HG03565 (cell line): ENCODE measurements around the gene DRP2.
"Not testable (repeated sequence)": the region's sequence is repeated elsewhere in the genome, so short reads cannot be mapped to it uniquely, and the experiment has no call there.

Source experiments
- ATAC-seq: cut with Tn5 transposase; IDR thresholded peaks from one replicate; pipeline ENCODE4 v1.9.1; 2021; ENCODE audit warnings: mild to moderate bottlenecking, moderate library complexity; ENCODE audit not compliant: unreplicated experiment

Gene DRP2

GRCh38 chrX:101219116-101219863 is at the start of gene DRP2:
Gene DRP2 (plus strand): TSS chrX:101219786. CDS start chrX:101231648, 11,862 bp downstream.
- no peak for ATAC-seq

DNA sequence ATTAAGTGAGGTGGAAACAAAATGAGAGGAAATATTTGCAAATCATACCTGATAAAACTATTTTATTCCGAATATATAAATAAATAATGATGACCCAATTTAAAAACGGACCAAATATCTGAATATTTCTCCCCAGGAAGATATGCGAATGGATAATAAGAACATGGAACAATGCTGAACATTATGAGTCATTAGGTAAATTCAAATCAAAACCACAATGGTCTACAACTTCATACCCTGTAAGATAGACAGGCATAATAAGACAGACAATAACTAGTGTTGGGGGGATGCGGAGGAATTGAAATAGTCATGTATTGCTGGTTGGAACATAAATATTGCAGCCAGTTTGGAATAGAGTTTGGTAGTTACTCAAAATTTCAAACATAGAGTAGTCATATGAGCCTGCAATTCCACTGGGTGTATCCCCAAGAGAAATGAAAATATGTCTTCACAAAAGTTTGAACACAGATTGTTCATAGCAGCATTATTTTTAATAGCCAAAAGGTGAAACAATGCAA is 47.6 kb upstream of the DRP2 start:
- no peak for ATAC-seq

GRCh38 chrX:101176439-101176838 is 43.1 kb upstream of the DRP2 start:
- ATAC-seq: no peak

- not testable (repeated sequence) for ATAC-seq
These were observed 34.7 kb upstream of the DRP2 start for GRCh38 chrX:101184876-101185275.

GRCh38 chrX:101187961-101188360 is 31.6 kb upstream of the DRP2 start:
- not testable (repeated sequence) for ATAC-seq

GRCh38 chrX:101190736-101191135 is 28.9 kb upstream of the DRP2 start:
- no peak for ATAC-seq

GRCh38 chrX:101191217-101191750 is 28.3 kb upstream of the DRP2 start:
- ATAC-seq: no peak

GRCh38 chrX:101195442-101196173 is 24.0 kb upstream of the DRP2 start:
- ATAC-seq: no peak

DNA sequence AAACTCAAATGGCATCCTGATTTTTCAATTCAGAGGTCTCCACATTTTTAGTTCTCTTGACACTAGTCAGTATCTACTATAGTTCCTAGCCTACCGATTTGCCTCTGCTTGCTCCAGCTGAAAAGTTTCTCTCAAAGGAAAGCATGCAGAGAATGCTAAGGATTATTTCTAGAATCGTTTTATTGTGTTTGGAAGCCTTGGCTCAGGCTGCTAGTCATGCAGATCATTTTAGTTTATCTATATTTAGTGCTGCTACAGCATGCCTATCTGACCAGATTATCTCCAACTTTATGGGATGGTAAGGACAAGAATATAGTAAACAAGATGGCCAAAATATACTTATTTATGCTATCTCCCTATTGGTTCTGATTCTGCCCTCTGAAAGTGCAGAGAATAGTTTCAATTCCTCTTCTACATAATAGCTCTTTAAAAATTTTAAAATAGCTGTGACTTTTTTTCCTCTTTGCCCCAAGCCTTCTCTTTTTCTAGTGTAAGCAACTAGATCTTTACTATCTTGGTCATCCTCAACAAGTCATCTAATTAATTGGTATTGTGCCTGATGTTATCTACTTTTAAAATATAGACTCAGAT is 15.7 kb upstream of the DRP2 start:
- ATAC-seq: no peak

DNA sequence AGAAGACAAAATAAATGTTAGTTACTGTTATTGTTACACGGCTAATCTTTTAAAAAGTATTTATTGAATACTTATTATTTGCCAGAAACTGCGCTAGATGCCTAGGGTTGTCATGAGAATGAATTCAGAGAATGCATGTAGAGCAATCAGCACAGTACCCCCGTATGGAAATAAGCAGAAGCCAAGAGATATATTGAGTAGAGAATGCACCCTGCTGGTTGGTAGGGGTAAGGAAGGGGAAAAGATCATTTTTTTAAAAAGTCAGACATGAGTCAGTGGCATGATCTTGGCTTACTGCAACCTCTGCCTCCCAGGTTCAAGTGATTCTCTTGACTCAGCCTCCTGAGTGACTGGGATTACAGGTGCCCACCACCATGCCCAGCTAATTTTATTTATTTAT is 13.1 kb upstream of the DRP2 start:
- peak; percentile 63 for ATAC-seq

- ATAC-seq: peak; percentile 78
These were observed 11.3 kb upstream of the DRP2 start for GRCh38 chrX:101208152-101208905.

- ATAC-seq: no peak
These were observed 9.0 kb upstream of the DRP2 start for GRCh38 chrX:101210630-101211029.

GRCh38 chrX:101217689-101218088 is 1.9 kb upstream of the DRP2 start:
- no peak for ATAC-seq

DNA sequence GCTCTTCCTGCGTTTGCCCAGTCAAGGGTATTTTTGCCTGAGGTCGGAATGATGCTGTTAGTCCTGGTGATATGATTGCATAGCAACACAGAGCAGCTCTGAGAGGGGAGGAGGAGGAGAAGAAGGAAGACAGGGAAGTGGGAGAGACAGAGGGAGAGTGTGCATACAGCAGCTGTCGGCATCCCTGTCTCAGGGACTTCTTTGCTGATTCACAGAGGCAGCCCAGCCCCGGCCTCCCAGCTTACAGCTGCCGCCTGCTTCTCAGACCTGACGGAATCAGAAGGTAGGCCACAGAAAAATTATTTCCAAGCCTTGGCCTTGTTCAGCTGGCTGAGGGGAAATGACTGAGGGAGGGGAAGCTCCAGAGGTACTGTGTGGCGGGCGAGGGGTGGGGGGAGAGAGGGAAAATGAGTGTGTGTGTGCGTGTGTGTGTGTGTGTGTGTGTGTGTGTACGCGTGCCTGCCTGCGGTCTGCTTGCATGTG is 319 bp downstream of the DRP2 start:
- ATAC-seq: no peak

- no peak for ATAC-seq
These were observed 1.2 kb downstream of the DRP2 start for GRCh38 chrX:101220662-101221260.

DNA sequence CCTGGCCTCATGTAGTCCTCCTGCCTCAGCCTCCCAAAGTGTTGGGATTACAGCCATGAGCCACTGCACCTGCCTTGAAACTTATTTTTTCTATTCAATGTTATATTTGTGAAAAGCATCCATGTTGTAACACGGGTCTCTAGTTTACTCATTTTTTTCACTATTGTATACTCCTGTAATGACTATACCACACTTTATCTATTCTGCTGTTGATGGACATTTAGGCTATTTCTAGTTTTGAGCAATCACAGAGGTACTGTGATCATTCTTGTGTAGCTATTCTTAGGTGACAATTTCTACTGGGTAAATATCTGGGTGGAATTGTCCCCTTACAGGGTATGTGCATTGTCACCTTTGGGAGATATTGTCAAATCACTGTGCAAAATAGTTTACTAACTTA is 3.6 kb downstream of the DRP2 start:
- ATAC-seq: peak; percentile 76

GRCh38 chrX:101229170-101229569 is 9.6 kb downstream of the DRP2 start:
- ATAC-seq: no peak

GRCh38 chrX:101230636-101231035 is 11.1 kb downstream of the DRP2 start:
- ATAC-seq: no peak

DNA sequence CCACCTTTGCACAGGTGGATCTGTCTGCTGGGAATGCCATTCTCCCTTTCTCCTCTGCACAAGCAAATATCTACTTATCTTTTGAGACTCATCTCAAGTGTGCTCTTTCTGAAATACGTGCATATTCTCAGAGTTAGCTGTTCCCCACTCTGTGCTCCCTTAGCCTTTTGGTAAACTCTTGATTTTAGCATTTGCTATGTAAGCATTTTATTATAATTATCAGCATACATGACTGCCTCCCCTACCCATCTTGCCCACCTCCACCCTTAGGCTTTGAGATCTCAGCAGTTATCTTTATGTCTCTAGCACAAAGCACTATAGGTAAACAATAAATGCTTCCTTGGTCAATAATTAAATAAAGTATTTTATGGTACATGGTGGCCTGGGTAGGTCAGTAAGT is 11.5 kb downstream of the DRP2 start:
- ATAC-seq: no peak

DNA sequence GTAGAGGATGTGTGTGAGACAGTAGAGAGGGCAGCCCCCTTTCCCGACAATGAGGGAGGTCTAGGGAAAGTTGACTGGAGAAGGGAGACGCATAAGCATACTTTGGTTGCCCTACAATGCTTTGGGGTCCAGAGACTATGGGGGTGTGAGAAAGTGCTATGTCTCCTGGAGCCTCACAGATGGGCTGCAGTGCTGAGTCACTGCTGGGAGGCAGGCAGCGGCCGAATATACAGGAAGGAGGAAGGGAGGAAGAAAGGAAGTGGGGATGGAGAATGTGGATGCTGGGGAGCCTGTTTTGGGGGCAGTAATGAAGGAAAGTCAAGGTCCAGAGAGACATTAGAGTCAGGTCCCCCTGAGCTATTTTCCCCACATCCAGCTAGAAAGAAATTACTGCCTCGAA is 12.7 kb downstream of the DRP2 start:
- ATAC-seq: no peak
